NCI-H526 (cell line): ENCODE results near the gene HSF5.

ENCODE experiments used
- DNase-seq, 2 experiments: peaks; one replicate each; lab custom pipeline; 2025; lab: John Stamatoyannopoulos, UW

Gene HSF5

DNA sequence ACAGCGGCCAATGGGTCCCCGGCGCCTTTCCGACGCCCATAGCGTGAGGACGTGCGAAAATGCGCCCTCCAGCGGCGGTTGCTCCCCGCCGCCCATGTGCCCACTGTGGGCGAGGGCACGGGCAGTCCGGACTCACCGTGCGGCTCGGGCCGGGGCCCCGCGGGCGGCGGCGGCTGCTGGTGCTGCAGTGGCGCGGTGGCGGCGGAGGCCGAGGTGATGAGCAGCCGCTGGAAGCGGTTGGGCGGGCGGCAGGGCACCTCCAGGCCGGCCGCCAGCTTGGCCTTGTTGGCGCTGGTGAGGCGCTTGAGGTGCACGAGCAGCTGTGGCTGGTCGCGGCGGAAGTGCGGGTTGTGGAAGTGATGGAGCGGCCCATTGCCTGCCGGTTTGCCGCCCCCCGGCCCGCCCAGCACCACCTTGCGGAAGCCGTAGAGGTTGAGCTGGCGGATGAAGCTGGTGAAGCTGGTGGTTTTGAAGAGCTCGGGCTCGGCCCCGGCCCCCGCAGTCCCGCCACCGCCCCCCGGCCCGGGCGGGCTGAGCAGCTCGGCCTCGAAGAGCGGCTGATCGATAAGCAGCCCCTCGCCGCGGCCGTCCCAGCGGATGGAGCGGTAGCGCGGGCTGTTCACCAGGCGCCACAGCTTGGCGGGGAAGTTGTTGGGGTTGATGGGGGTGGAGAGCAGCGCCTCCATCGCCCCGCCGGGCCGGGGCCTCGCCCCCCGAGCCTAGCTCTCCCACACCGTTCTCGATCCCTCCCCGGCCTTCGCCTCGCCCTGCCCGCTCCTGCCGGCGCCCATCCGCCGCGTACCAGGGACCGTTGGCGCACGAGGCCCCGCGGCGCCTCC, at the start of gene HSF5:
Gene HSF5 (minus strand): TSS at position 820 of the 839 bp plus-strand sequence. CDS start 134 bp downstream, at position 686.
- no peak for DNase-seq

- DNase-seq, result no peak
These were observed 49.1 kb upstream of the HSF5 start for GRCh38 chr17:58537266-58537665.

DNA sequence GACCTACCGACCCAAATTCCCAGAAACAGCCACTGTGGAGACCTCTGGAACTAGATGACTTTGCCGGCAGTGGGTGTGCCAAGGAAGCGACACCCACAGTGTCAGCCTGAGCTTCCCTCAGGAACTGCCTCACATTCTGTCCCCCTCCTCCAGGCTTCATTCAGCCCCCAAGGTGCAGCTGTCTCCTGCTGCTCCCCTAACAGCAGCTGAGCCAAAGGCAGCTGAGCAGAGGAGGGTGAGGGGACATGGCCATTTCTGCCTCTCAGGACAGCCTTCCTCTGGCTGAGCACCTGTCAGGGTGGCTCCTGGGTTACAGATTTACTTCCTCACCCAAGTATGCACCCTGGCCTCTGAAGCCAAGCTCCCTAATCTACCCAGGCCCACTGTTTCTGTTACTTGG, 48.3 kb upstream of the HSF5 start:
- DNase-seq, result no peak

- DNase-seq, result no peak
These were observed 47.2 kb upstream of the HSF5 start for GRCh38 chr17:58535431-58535830.

GRCh38 chr17:58534901-58535421, 46.8 kb upstream of the HSF5 start:
- DNase-seq, result no peak

DNA sequence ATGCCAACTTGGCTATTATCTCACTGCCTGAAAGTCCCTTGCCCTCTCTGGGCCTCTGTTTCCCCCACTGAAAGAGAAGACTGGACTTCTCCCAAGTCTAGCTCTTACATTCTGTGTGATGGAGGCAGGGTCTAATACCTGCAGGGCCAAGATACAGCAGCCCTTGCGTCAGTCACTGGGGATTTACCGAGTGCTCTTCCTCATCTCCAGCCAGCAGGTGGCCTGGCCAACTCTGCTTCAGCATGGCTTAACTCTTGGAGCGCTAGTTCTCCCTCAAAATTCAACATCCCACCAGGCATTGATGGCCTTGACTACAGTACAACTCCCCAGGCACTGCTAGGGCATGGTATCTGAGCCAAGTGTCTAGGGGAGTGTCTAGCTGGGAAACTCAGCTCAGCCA, 46.1 kb upstream of the HSF5 start:
- no peak for DNase-seq

DNA sequence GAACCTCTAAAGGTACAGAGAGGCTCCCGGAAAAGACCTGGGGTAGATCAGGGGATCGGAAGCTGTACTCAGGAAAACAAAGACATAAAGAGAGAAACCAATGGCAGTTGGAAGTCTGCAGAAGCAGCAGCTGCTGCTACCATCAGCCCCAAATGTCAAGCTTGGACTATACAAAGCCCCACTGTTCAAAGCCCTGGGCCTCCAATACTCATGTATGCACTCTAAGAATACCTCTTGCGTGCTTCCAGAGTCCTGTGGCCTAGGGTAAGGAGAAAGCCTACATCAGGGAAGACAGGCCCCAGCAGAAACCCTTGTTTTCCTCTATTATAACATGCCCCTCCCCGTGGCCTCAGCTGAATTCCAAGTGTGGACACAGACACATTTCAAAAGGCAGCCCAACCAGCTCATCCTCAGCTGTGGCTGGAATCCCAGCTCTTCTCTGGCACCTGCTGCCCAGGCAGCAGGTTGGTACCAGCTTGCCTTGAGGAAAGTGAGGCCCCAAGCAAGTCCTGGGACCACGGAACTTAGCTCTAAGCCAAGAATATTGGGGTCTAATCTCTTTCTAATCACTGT, 45.5 kb upstream of the HSF5 start:
- no peak for DNase-seq

DNA sequence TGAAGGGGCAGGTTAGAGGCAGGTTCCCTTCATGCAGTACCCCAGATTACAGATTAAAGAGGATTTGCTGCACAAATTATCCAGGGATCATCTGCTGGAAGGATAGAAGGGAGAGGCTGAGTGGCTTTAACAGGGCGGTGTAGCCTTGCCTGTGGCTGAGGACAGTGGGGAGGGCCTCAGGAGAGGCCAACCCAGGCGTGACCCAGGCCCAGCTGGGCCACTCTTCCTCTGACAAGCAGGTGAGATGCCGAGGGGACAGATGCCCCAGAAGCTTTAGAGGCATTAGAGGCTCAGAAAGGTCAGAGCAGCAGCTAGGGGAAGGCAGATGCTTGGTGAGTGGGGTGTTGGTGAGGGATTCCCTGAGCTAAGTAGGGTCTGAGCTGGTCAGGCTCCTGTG, 44.3 kb upstream of the HSF5 start:
- DNase-seq, result no peak

DNA sequence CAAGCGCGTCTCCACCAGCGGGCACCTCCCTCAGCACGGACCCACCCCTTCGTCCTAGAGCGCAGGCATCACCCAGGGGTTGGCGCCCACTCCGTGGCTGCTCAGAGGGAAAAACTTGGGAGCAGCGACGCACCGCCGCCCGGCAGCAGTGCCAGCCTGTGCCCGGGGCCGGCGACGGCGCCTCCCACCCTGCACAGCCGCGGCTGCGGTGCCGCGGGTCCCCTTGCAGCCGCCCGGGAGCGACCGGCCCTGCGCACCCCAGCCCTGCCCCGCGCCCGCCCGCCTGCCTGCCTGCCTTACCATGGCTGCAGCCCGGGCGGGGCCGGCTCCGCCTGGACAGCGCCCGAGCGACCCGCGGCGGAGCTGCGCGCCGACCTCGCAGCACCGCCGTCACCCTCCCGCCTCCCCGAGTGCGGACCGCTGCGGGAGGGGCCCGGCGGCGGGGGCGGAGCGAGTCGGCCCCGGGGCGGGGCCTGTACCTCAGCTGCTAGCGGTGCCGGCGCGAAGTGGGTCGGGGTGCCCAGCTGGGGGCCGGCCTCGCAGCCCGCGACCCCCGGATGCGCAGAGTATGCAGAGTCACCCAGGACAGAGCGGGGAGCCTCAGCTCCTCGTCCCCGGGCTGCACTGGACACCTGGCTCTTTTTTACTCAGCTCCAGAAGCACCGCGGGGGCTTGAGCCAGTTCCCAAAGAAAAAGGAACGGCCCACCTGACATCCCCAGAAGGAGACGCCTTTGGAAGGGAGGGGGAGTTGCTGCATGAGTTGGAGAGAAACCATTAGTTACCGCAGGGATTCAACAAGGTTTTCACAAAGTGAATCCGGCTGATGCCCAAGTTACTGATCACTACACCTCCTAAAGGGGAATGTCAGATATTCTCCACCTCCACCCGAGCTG, 43.7 kb upstream of the HSF5 start:
- peak in 1 of 2 experiments; percentile 72 for DNase-seq

- peak in 1 of 2 experiments; percentile 17 for DNase-seq
These were observed 42.9 kb upstream of the HSF5 start for GRCh38 chr17:58531122-58531521.

DNA sequence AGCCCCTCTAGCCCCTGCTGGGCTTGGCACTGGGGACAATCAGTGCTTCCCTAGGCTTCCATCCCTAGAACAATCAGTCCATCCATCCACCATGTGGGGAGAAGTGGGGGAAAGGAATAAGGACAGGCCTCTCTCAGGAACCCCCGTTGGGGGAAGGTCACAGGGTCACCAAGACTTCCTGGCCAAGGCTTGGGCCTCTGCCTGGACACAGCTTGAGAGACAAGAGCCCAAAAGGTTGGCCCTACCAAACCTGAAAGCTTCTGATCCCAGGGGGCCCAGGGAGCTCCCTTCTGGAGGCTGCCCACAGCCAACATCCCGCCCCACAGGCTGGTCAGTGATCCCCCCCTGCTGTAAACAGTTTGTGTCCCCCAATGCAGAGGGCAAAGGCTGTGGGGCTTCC, 42.4 kb upstream of the HSF5 start:
- no peak for DNase-seq

GRCh38 chr17:58529275-58529674, 41.1 kb upstream of the HSF5 start:
- no peak for DNase-seq

- no peak for DNase-seq
These were observed 40.2 kb upstream of the HSF5 start for GRCh38 chr17:58528443-58528842.

- DNase-seq, result no peak
These were observed 39.7 kb upstream of the HSF5 start for GRCh38 chr17:58527949-58528348.

DNA sequence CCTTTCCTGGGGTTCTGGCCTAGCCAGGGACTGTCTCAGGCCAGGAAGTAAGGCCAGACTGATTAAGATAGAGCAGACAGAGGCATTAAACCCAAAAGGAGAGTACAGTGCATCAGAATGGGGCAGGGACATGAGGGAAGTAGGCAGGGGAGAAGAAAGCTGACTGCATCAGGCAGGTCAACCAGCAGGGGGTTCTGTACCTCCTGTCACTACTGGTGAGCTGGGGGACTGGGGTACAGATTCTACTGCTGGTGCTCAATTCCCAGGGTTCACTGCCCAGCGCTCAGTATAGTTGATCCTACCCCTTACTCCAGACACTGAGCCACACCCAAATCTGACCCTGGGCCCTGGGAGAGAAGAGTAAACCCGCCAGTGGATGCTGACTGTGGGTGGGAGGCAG, 39.1 kb upstream of the HSF5 start:
- DNase-seq, result no peak

- no peak for DNase-seq
These were observed 37.0 kb upstream of the HSF5 start for GRCh38 chr17:58525239-58525638.

GRCh38 chr17:58521680-58522079, 33.5 kb upstream of the HSF5 start:
- DNase-seq, result no peak

DNA sequence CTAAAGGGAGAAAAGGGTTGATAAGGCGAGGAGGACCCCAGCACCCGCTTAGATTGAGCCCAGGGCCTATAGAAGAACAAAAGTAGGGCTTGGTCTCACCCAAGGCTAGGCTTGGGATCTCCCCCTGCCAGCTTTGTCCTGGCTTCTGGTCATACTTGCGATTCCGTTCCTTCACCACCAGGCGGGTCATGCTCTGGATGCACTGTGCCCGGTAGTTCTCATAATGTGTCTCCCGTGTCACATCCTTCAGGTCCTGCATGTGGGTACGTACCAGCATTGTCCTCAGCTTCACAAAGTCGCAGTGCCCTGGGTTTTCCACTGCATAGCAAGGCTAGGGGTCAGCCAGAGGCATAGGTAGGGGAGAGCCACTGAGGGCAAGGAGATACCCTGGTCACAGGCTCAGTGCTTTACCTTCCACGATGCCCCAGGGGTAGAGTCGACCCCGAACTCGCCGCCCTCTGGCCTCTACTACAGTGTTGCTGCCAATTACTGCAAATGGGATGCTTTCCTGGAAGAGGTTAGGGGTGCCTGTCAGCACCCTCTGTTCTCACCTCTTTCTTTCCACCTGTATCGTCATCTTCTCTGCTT, 32.7 kb upstream of the HSF5 start:
- peak; percentile 10 to 43 for DNase-seq

- peak; percentile 100 for DNase-seq
These were observed 29.9 kb upstream of the HSF5 start for GRCh38 chr17:58517928-58518609.

- peak; percentile 90 to 94 for DNase-seq
These were observed 29.2 kb upstream of the HSF5 start for GRCh38 chr17:58517378-58517927.
